Choroid plexus epithelial cell (primary cell): Measurements from ENCODE around the gene MON1A.

Experiments
- DNase-seq: peaks from one replicate; pipeline ENCODE4 v3.0.0-alpha.2; 2010; ENCODE audit warnings: low read depth
- H3K4me3 ChIP-seq: 2 replicates; pipeline ENCODE4 v1.5.1; 2011; ENCODE audit warnings: low read depth, mild to moderate bottlenecking, control low read depth, low read length, moderate library complexity
- CTCF ChIP-seq: conservative IDR thresholded peaks from 2 replicates; pipeline ENCODE4 v1.5.1; 2011; ENCODE audit warnings: low read depth, mild to moderate bottlenecking, control low read depth, inconsistent platforms, low read length, moderate library complexity

MON1A gene

GRCh38 chr3:49929291-49930167 lies at the start of gene MON1A:
MON1A (minus strand) TSS chr3:49929811; CDS start chr3:49913346, 16,465 bp downstream.
- H3K4me3 ChIP-seq, result peak within 1 kb of the TSS; percentile 90
- DNase-seq, result peak; percentile 88
- TF ChIP-seq CTCF, result peak; percentile 45

GRCh38 chr3:49976942-49977341 lies 47.3 kb upstream of the MON1A start:
- no peak for DNase-seq
- H3K4me3 ChIP-seq, result no peak overlapping the region
- TF ChIP-seq CTCF, result no peak

- no peak for TF ChIP-seq CTCF
- H3K4me3 ChIP-seq, result no peak overlapping the region
- no peak for DNase-seq
These were observed 43.0 kb upstream of the MON1A start for GRCh38 chr3:49972656-49973055.

GRCh38 chr3:49968346-49968745 lies 38.7 kb upstream of the MON1A start:
- TF ChIP-seq CTCF, result no peak
- no peak overlapping the region for H3K4me3 ChIP-seq
- DNase-seq, result no peak

GRCh38 chr3:49967291-49967690 lies 37.7 kb upstream of the MON1A start:
- no peak for TF ChIP-seq CTCF
- no peak overlapping the region for H3K4me3 ChIP-seq
- DNase-seq, result peak; percentile 32

GRCh38 chr3:49966233-49966942 lies 36.8 kb upstream of the MON1A start:
- DNase-seq, result no peak
- no peak overlapping the region for H3K4me3 ChIP-seq
- TF ChIP-seq CTCF, result no peak
